Left ventricle myocardium superior (tissue), 1 donor: Measurements from ENCODE around the gene ZNF862. TPM values are rescaled to one million over a fixed set of nuclear protein-coding genes. Genes with fewer than 3 reads are reported as not detected.

Experiments
- ATAC-seq: fragments of 200-7000 bp; cut with Tn5 transposase; one replicate; pipeline ENCODE4 v1.9.1; 2020; ENCODE audit warnings: mild to moderate bottlenecking, moderate library complexity
- DNase-seq: peaks from one replicate; pipeline ENCODE4 v3.0.0-alpha.2; 2020
- intact Hi-C: fragments of 100-400 bp; cut with micrococcal nuclease; formaldehyde crosslinking; loops from one replicate; pipeline ENCODE4 v1.11.0; 2022
- total RNA-seq: library from RNA; stranded (reverse); fragmentation: NEBNext Ultra II Directional; extraction: Animal tissue kit (Norgen Biotek cat#: 25700); gene quantifications from one replicate; pipeline ENCODE4 v1.2.1, GENCODE V29; 2021
- donor health status: DM: no; HTN: yes; CAD: no; lungs with severe emphysema.

Gene ZNF862
- total RNA-seq, 1 donor from 2014 or later = 9.5 TPM

GRCh38 chr7:149808311-149808710 is 29.9 kb upstream of the ZNF862 start:
- no peak for DNase-seq
- ATAC-seq = no peak
- intact Hi-C loops = no loop called here

- DNase-seq (peak; percentile 79), ATAC-seq (peak; percentile 84)
- intact Hi-C loops = no loop called here
Measured at GRCh38 chr7:149809215-149809614, 29.0 kb upstream of the ZNF862 start.

- intact Hi-C loops = no loop called here
- no peak for ATAC-seq
- no peak for DNase-seq
Measured at GRCh38 chr7:149811221-149811620, 27.0 kb upstream of the ZNF862 start.

- intact Hi-C loops = no loop called here
- ATAC-seq = no peak
- DNase-seq = no peak
Measured at GRCh38 chr7:149811831-149812490, 26.2 kb upstream of the ZNF862 start.

GRCh38 chr7:149813254-149814035 is 24.7 kb upstream of the ZNF862 start:
- intact Hi-C loops = no loop called here
- ATAC-seq = no peak

GRCh38 chr7:149814494-149814893 is 23.7 kb upstream of the ZNF862 start:
- ATAC-seq = no peak
- intact Hi-C loops = no loop called here
- no peak for DNase-seq

More at GRCh38 chr7:149813254-149814035, 24.7 kb upstream of the ZNF862 start:
- DNase-seq = no peak

GRCh38 chr7:149815121-149815520 is 23.1 kb upstream of the ZNF862 start:
- DNase-seq (no peak), ATAC-seq (no peak)
- intact Hi-C loops = no loop called here

GRCh38 chr7:149815661-149816266 is 22.4 kb upstream of the ZNF862 start:
- no peak for ATAC-seq
- intact Hi-C loops = no loop called here
- no peak for DNase-seq

- DNase-seq (no peak), ATAC-seq (no peak)
- intact Hi-C loops = no loop called here
Measured at GRCh38 chr7:149816267-149816751, 21.9 kb upstream of the ZNF862 start.

GRCh38 chr7:149816794-149817193 is 21.4 kb upstream of the ZNF862 start:
- DNase-seq (no peak), ATAC-seq (no peak)
- intact Hi-C loops = no loop called here

- DNase-seq (peak; percentile 10), ATAC-seq (no peak)
- intact Hi-C loops = no loop called here
Measured at GRCh38 chr7:149817301-149817771, 20.8 kb upstream of the ZNF862 start.

GRCh38 chr7:149817836-149818535 is 20.2 kb upstream of the ZNF862 start:
- DNase-seq (peak; percentile 14), ATAC-seq (no peak)
- intact Hi-C loops = no loop called here

GRCh38 chr7:149818536-149818840 is 19.7 kb upstream of the ZNF862 start:
- DNase-seq = peak; percentile 17
- ATAC-seq = no peak
- intact Hi-C loops = no loop called here

GRCh38 chr7:149819141-149819960 is 18.8 kb upstream of the ZNF862 start:
- intact Hi-C loops = no loop called here
- DNase-seq = peak; percentile 17
- ATAC-seq = no peak

GRCh38 chr7:149819961-149820340 is 18.2 kb upstream of the ZNF862 start:
- no peak for ATAC-seq
- peak; percentile 12 for DNase-seq
- intact Hi-C loops = no loop called here

GRCh38 chr7:149820622-149821190 is 17.5 kb upstream of the ZNF862 start:
- intact Hi-C loops = no loop called here
- ATAC-seq (no peak), DNase-seq (peak; percentile 29)

- intact Hi-C loops = no loop called here
Measured at GRCh38 chr7:149821191-149822148, 16.7 kb upstream of the ZNF862 start.

More at GRCh38 chr7:149821191-149822148, 16.7 kb upstream of the ZNF862 start:
- no peak for ATAC-seq
- peak; percentile 13 for DNase-seq
